Smooth muscle cell of the pulmonary artery (primary cell): ENCODE data around the gene TLCD3B. TPM values are rescaled to one million over a fixed set of nuclear protein-coding genes. Genes with fewer than 3 reads are reported as not detected.

Experiments used
- total RNA-seq: library from RNA; depleted of rRNA; stranded (reverse); fragments of >200 nt; gene quantifications from 2 replicates; pipeline ENCODE4 v1.2.3, GENCODE V29; 2014

The TLCD3B gene
- 0.10 and 0.26 TPM in 2 replicates for total RNA-seq

GRCh38 chr16:30030841-30031413 is at the start of gene TLCD3B:
Gene TLCD3B (minus strand): TSS chr16:30031271. CDS start chr16:30030527, 744 bp downstream.

GRCh38 chr16:30075503-30076275 is 44.6 kb upstream of the TLCD3B start, which contains the start of gene PPP4C:
Gene PPP4C (plus strand): TSS chr16:30075994. CDS start chr16:30076378, 384 bp downstream.

GRCh38 chr16:30065102-30065942 is 34.3 kb upstream of the TLCD3B start, which contains the start of gene ALDOA:
Gene ALDOA (plus strand): TSS chr16:30065760. CDS start chr16:30066898, 1,138 bp downstream.

GRCh38 chr16:30022887-30023286 is 8.2 kb downstream of the TLCD3B start, which contains the start of gene C16orf92:
Gene C16orf92 (plus strand): TSS chr16:30023198. CDS start chr16:30023341, 143 bp downstream.

GRCh38 chr16:30010844-30011713 is 20.0 kb downstream of the TLCD3B start, which contains the start of gene DOC2A:
Gene DOC2A (minus strand): TSS chr16:30011027. CDS start chr16:30010222, 805 bp downstream.

GRCh38 chr16:29995911-29996765 is 34.9 kb downstream of the TLCD3B start, which contains the start of gene INO80E:
Gene INO80E (plus strand): TSS chr16:29996241. CDS start chr16:29996311, 70 bp downstream.

GRCh38 chr16:29995324-29995910 is 35.7 kb downstream of the TLCD3B start, which contains the start of gene HIRIP3:
Gene HIRIP3 (minus strand): TSS chr16:29995617. CDS start chr16:29995605, 12 bp downstream.

Other genes starting within 250 kb of the TLCD3B start
- gene KIF22, start 240.5 kb downstream of the TLCD3B start, total RNA-seq, result 9.8 and 11.4 TPM in 2 replicates
- gene MAZ, start 224.7 kb downstream of the TLCD3B start, total RNA-seq, result 166 and 199 TPM in 2 replicates
- 1.2 and 1.8 TPM in 2 replicates for gene PRRT2, start 219.1 kb downstream of the TLCD3B start, total RNA-seq
- 11.6 and 13.3 TPM in 2 replicates for gene PAGR1, start 215.1 kb downstream of the TLCD3B start, total RNA-seq
- gene MVP, start 210.8 kb downstream of the TLCD3B start, total RNA-seq, result 320 and 476 TPM in 2 replicates
- gene CDIPT, start 168.0 kb downstream of the TLCD3B start, total RNA-seq, result 101 and 114 TPM in 2 replicates
- gene SEZ6L2, start 131.7 kb downstream of the TLCD3B start, total RNA-seq, result 65.5 and 78.6 TPM in 2 replicates
- 8.8 and 12.8 TPM in 2 replicates for gene ASPHD1, start 130.8 kb downstream of the TLCD3B start, total RNA-seq
- 7.3 and 12.1 TPM in 2 replicates for gene KCTD13, start 105.0 kb downstream of the TLCD3B start, total RNA-seq
- gene TMEM219, start 69.2 kb downstream of the TLCD3B start, total RNA-seq, result 81.6 and 84.1 TPM in 2 replicates
- gene TAOK2, start 57.4 kb downstream of the TLCD3B start, total RNA-seq, result 57.6 and 60.2 TPM in 2 replicates
- gene HIRIP3, start 35.7 kb downstream of the TLCD3B start, total RNA-seq, result 5.6 and 5.9 TPM in 2 replicates
- 15.2 and 23.6 TPM in 2 replicates for gene INO80E, start 35.0 kb downstream of the TLCD3B start, total RNA-seq
- 0.20 and 0.33 TPM in 2 replicates for gene DOC2A, start 20.2 kb downstream of the TLCD3B start, total RNA-seq
- not detected in 2 replicates for gene C16orf92, start 8.1 kb downstream of the TLCD3B start, total RNA-seq
- 1,333 and 1,606 TPM in 2 replicates for gene ALDOA, start 34.5 kb upstream of the TLCD3B start, total RNA-seq
- gene PPP4C, start 44.7 kb upstream of the TLCD3B start, total RNA-seq, result 124 and 137 TPM in 2 replicates
- 0.13 and 0.20 TPM in 2 replicates for gene TBX6, start 60.7 kb upstream of the TLCD3B start, total RNA-seq
- 13.8 and 27.0 TPM in 2 replicates for gene YPEL3, start 64.9 kb upstream of the TLCD3B start, total RNA-seq
- gene GDPD3, start 82.3 kb upstream of the TLCD3B start, total RNA-seq, result 0.76 and 1.3 TPM in 2 replicates
- 36.8 and 39.5 TPM in 2 replicates for gene MAPK3, start 91.9 kb upstream of the TLCD3B start, total RNA-seq
- 0.20 and 0.33 TPM in 2 replicates for gene CORO1A, start 152.3 kb upstream of the TLCD3B start, total RNA-seq
- gene BOLA2B, start 162.4 kb upstream of the TLCD3B start, total RNA-seq, result 8.5 and 19.2 TPM in 2 replicates
- gene SLX1A, start 162.6 kb upstream of the TLCD3B start, total RNA-seq, result 15.0 and 25.2 TPM in 2 replicates
- 2.2 and 4.0 TPM in 2 replicates for gene SULT1A3, start 168.0 kb upstream of the TLCD3B start, total RNA-seq
- 0.59 and 0.73 TPM in 2 replicates for gene NPIPB13, start 217.2 kb upstream of the TLCD3B start, total RNA-seq